ENCODE results near the gene GDF7. TPM values are rescaled to one million over a fixed set of nuclear protein-coding genes. Genes with fewer than 3 reads are reported as not detected.

GDF7 gene
- total RNA-seq, 1 donor from 2014 or later: 24.3 TPM

GRCh38 chr2:20650877-20651730 lies 15.8 kb upstream of the GDF7 start, which contains the start of gene HS1BP3:
Gene HS1BP3, minus strand, starts transcription at chr2:20651098. Its CDS starts 35 bp downstream, at chr2:20651063.
- no peaks in the 10 kb centered on the region for H3K36me3 Mint-ChIP-seq
- peak; percentile 99 for TF ChIP-seq CTCF (conservative IDR thresholded peaks at IDR 0.05)
- peak within 1 kb of the TSS; percentile 97 for H3K4me3 Mint-ChIP-seq
- peak within 1 kb of the TSS; percentile 96 for H3K27ac Mint-ChIP-seq
- H3K9me3 Mint-ChIP-seq: no peaks in the 10 kb centered on the region
- peak; percentile 92 for DNase-seq (ENCODE audit: extremely low spot score, unreplicated experiment)
- H3K27me3 Mint-ChIP-seq: peaks cover 17% of the 10 kb centered on the region
- peaks cover 26% of the 10 kb centered on the region for H3K4me1 Mint-ChIP-seq (ENCODE audit: unreplicated experiment)

- TF ChIP-seq CTCF (conservative IDR thresholded peaks at IDR 0.05): no peak
- Mint-ChIP-seq H3K4me3 (peak overlapping the region; percentile 97), H3K9me3 (no peaks in the 10 kb centered on the region), H3K27ac (peak overlapping the region; percentile 96), H3K36me3 (no peaks in the 10 kb centered on the region), H3K4me1 (ENCODE audit: unreplicated experiment) (peaks cover 26% of the 10 kb centered on the region), H3K27me3 (peaks cover 23% of the 10 kb centered on the region)
- no peak for DNase-seq (ENCODE audit: extremely low spot score, unreplicated experiment)
Measured at GRCh38 chr2:20651731-20652099, 15.2 kb upstream of the GDF7 start.

- peak overlapping the region; percentile 65 for H3K4me3 Mint-ChIP-seq
- peak overlapping the region; percentile 14 for H3K27ac Mint-ChIP-seq
- TF ChIP-seq CTCF (conservative IDR thresholded peaks at IDR 0.05): no peak
- H3K27me3 Mint-ChIP-seq: peaks cover 26% of the 10 kb centered on the region
- H3K4me1 Mint-ChIP-seq (ENCODE audit: unreplicated experiment): peaks cover 26% of the 10 kb centered on the region
- no peak for DNase-seq (ENCODE audit: extremely low spot score, unreplicated experiment)
- H3K36me3 Mint-ChIP-seq: no peaks in the 10 kb centered on the region
- H3K9me3 Mint-ChIP-seq: no peaks in the 10 kb centered on the region
Measured at GRCh38 chr2:20652141-20652540, 14.8 kb upstream of the GDF7 start.

- Mint-ChIP-seq H3K27me3 (peaks cover 32% of the 10 kb centered on the region), H3K9me3 (no peaks in the 10 kb centered on the region), H3K36me3 (no peaks in the 10 kb centered on the region), H3K4me3 (peak overlapping the region; percentile 18), H3K27ac (no peak overlapping the region), H3K4me1 (ENCODE audit: unreplicated experiment) (peaks cover 24% of the 10 kb centered on the region)
- no peak for TF ChIP-seq CTCF (conservative IDR thresholded peaks at IDR 0.05)
- no peak for DNase-seq (ENCODE audit: extremely low spot score, unreplicated experiment)
Measured at GRCh38 chr2:20652673-20653575, 14.0 kb upstream of the GDF7 start.

- Mint-ChIP-seq H3K9me3 (no peaks in the 10 kb centered on the region), H3K36me3 (no peaks in the 10 kb centered on the region), H3K27me3 (peaks cover 39% of the 10 kb centered on the region), H3K4me3 (no peak overlapping the region), H3K4me1 (ENCODE audit: unreplicated experiment) (peaks cover 14% of the 10 kb centered on the region), H3K27ac (no peak overlapping the region)
- TF ChIP-seq CTCF (conservative IDR thresholded peaks at IDR 0.05): no peak
- DNase-seq (ENCODE audit: extremely low spot score, unreplicated experiment): no peak
Measured at GRCh38 chr2:20653695-20654534, 13.0 kb upstream of the GDF7 start.

All from type B pancreatic cell (in vitro differentiated cells).